ENCODE measurements around the gene PPP1R27. TPM values are rescaled to one million over a fixed set of nuclear protein-coding genes. Genes with fewer than 3 reads are reported as not detected.

The PPP1R27 gene
- total and polyA plus RNA-seq, 7 donors: 296 to 2,217 (median 976) TPM

GRCh38 chr17:81837641-81838040 is 2.8 kb upstream of the PPP1R27 start:
- 30 to 62% (median 34%) methylated on average over 9 of the region's 9 CpGs for WGBS, 3 donors
- DNase-seq (peak; percentile 61 to 86), ATAC-seq (peak; percentile 31 to 50 (median 40))
- H3K27ac ChIP-seq: peak overlapping the region; percentile 98
- peaks cover 60% of the 10 kb centered on the region for H3K4me1 ChIP-seq
- TF ChIP-seq, protein P1, sequence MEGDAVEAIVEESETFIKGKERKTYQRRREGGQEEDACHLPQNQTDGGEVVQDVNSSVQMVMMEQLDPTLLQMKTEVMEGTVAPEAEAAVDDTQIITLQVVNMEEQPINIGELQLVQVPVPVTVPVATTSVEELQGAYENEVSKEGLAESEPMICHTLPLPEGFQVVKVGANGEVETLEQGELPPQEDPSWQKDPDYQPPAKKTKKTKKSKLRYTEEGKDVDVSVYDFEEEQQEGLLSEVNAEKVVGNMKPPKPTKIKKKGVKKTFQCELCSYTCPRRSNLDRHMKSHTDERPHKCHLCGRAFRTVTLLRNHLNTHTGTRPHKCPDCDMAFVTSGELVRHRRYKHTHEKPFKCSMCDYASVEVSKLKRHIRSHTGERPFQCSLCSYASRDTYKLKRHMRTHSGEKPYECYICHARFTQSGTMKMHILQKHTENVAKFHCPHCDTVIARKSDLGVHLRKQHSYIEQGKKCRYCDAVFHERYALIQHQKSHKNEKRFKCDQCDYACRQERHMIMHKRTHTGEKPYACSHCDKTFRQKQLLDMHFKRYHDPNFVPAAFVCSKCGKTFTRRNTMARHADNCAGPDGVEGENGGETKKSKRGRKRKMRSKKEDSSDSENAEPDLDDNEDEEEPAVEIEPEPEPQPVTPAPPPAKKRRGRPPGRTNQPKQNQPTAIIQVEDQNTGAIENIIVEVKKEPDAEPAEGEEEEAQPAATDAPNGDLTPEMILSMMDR (IDR thresholded peaks at IDR 0.05): no peak
- no peaks in the 10 kb centered on the region for H3K27me3 ChIP-seq (ENCODE audit: insufficient read depth in 3 of 3, low read length in 2 of 3)
- no peaks in the 10 kb centered on the region for H3K9me3 ChIP-seq
- H3K36me3 ChIP-seq (ENCODE audit: insufficient read depth in 1 of 2, low read depth in 1 of 2): peaks cover 0 to 9% of the 10 kb centered on the region in 2 donors
- no peak overlapping the region for H3K4me3 ChIP-seq
- intact Hi-C loops (cut with DNase I): no loop called here

GRCh38 chr17:81833921-81834830 is 674 bp downstream of the PPP1R27 start:
- Histone ChIP-seq H3K4me3 (peak overlapping the region; percentile 72), H3K27me3 (ENCODE audit: insufficient read depth in 3 of 3, low read length in 2 of 3) (no peaks in the 10 kb centered on the region), H3K36me3 (ENCODE audit: insufficient read depth in 1 of 2, low read depth in 1 of 2) (peaks cover 0 to 9% of the 10 kb centered on the region in 2 donors), H3K27ac (peak overlapping the region; percentile 98), H3K4me1 (peaks cover 31% of the 10 kb centered on the region), H3K9me3 (no peaks in the 10 kb centered on the region)
- intact Hi-C loops (cut with DNase I): loop anchor here in 1 of 2 donors (2.0 kb wide), 1 partner anchor 27 kb away; the partner anchor contains the start of gene P4HB
- 33 to 47% (median 36%) methylated on average over 31 of the region's 31 CpGs for WGBS, 3 donors
- DNase-seq: peak in 1 of 2 donors; percentile 75
- ATAC-seq: peak; percentile 2 to 18 (median 8)
- TF ChIP-seq, protein P1 (IDR thresholded peaks at IDR 0.05): no peak

DNA sequence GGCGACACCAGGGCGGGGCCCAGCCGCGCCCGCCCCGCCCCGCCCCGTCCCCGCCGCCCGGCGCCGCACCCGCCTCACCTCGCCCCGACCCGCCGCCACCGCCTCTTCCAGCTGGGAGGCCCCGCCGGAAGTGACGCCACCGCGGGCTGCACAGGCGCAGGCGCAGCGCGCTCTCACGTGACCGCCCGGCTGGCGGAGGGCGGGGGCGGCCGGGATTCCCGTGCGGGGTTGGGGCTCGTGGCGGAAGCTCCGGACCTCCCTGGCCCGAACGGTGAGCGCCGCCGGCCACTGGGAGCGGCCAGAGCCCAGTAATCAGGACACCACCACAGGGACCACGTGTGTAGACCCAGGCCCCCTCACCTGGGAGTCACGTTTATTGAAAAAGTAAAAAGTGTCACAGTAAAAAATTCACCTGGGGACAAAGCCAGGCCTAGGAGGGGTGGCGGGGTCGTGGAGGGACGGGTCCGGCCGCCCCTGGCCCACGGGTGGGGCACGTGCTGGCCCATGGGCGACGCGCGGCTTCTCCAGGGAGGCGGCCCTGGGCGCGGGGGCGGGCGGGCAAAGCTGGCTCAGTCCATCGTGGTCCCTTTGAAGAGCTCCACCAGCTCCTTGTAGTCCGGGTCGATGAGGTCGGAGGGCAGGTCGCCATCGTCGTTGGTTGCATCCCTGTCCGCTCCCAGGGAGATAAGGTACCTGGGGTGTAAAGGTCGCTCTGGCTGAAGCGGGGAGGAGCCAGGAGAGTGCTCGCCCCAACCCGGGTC is 1.5 kb downstream of the PPP1R27 start, which contains the start of gene MCRIP1:
Gene MCRIP1 (minus strand): TSS at position 132 of the 761 bp plus-strand sequence. CDS start 8,785 bp downstream, outside the sequence.
- Histone ChIP-seq H3K9me3 (no peaks in the 10 kb centered on the region), H3K4me1 (peaks cover 24% of the 10 kb centered on the region), H3K27me3 (ENCODE audit: insufficient read depth in 3 of 3, low read length in 2 of 3) (no peaks in the 10 kb centered on the region), H3K36me3 (ENCODE audit: insufficient read depth in 1 of 2, low read depth in 1 of 2) (peaks cover 0 to 9% of the 10 kb centered on the region in 2 donors), H3K4me3 (peak within 1 kb of the TSS; percentile 85), H3K27ac (peak within 1 kb of the TSS; percentile 98)
- peak; percentile 96 to 98 for DNase-seq
- peak; percentile 14 to 48 (median 28) for ATAC-seq
- intact Hi-C loops (cut with DNase I): no loop called here
- 2 to 3% (median 2%) methylated on average over 51 to 60 of the region's 76 CpGs for WGBS, 3 donors
- TF ChIP-seq, protein P1 (IDR thresholded peaks at IDR 0.05): no peak

DNA sequence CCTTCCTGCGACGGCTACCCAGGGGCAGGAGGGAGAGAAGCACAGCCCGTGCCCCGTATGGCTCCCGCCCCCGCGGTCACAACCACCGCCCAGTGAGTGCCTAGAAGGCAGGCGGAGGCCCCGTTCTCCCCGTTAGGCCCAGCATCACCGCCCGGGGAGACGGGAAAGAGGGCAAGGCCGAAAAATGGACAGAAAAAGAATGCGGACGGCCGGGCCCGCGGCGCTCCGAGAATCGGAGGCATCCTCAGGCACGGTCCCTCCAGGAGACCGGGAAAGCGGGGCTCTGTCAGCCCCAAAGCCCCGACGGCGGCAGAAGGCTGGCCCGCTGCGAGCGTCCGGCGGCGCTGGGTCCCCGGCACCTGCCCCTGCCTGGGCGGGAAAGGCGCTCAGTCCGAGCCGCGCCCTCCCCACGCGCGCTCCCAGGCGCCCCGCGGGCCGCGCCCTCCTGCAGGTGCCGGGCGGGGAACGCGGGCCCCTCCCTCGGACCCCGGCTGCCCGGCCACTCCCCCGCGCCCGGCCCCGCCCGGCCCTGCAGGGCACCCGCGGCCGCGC is 2.2 kb downstream of the PPP1R27 start:
- intact Hi-C loops (cut with DNase I): no loop called here
- H3K27ac ChIP-seq: peak overlapping the region; percentile 96
- DNase-seq: peak in 1 of 2 donors; percentile 72
- TF ChIP-seq, protein P1 (IDR thresholded peaks at IDR 0.05): no peak
- ATAC-seq: peak in 1 of 4 donors; percentile 0
- WGBS, 3 donors: 1 to 4% (median 2%) methylated on average over 31 to 62 of the region's 65 CpGs
- no peaks in the 10 kb centered on the region for H3K27me3 ChIP-seq (ENCODE audit: insufficient read depth in 3 of 3, low read length in 2 of 3)
- no peaks in the 10 kb centered on the region for H3K9me3 ChIP-seq
- peak overlapping the region; percentile 85 for H3K4me3 ChIP-seq
- peaks cover 18% of the 10 kb centered on the region for H3K4me1 ChIP-seq
- H3K36me3 ChIP-seq (ENCODE audit: insufficient read depth in 1 of 2, low read depth in 1 of 2): peaks cover 0 to 9% of the 10 kb centered on the region in 2 donors
